Epithelial cell of alveolus of lung (primary cell): ENCODE results near the gene ACOT7. TPM values are rescaled to one million over a fixed set of nuclear protein-coding genes. Genes with fewer than 3 reads are reported as not detected.

ENCODE experiments used
- total RNA-seq: library from RNA; depleted of rRNA; stranded (reverse); fragments of >200 nt; gene quantifications from 2 replicates; pipeline ENCODE4 v1.2.1, GENCODE V29; 2015

The ACOT7 gene
- 36.4 and 66.1 TPM in 2 replicates for total RNA-seq

GRCh38 chr1:6393400-6394187, at the start of gene ACOT7:
ACOT7 (minus strand) TSS chr1:6393767; CDS start chr1:6393399, 368 bp downstream.

GRCh38 chr1:6424619-6425593, 31.3 kb upstream of the ACOT7 start, which contains the start of gene ESPN:
ESPN (plus strand) TSS chr1:6424776; CDS start chr1:6424956, 180 bp downstream.

GRCh38 chr1:6419804-6420453, 26.4 kb upstream of the ACOT7 start, which contains the start of gene HES2:
HES2 (minus strand) TSS chr1:6419919; CDS start chr1:6419820, 99 bp downstream.

GRCh38 chr1:6260961-6261614, 132.5 kb downstream of the ACOT7 start, which contains the start of gene GPR153:
GPR153 (minus strand) TSS chr1:6261098; CDS start chr1:6254905, 6,193 bp downstream.

GRCh38 chr1:6243993-6244392, 149.6 kb downstream of the ACOT7 start, which contains the start of gene HES3:
HES3 (plus strand) TSS chr1:6244179; CDS start chr1:6244366, 187 bp downstream.

Other genes with a start within 250 kb of the ACOT7 start
- gene CHD5, start 213.4 kb downstream of the ACOT7 start, total RNA-seq, result under 0.01 and 0.24 TPM in 2 replicates
- 143 and 226 TPM in 2 replicates for gene RPL22, start 194.2 kb downstream of the ACOT7 start, total RNA-seq
- 10.3 and 23.4 TPM in 2 replicates for gene RNF207, start 187.6 kb downstream of the ACOT7 start, total RNA-seq
- 42.0 and 58.6 TPM in 2 replicates for gene ICMT, start 157.8 kb downstream of the ACOT7 start, total RNA-seq
- not detected in 2 replicates for gene HES3, start 149.6 kb downstream of the ACOT7 start, total RNA-seq
- gene GPR153, start 132.7 kb downstream of the ACOT7 start, total RNA-seq, result 5.4 and 6.6 TPM in 2 replicates
- 0.08 and 5.0 TPM in 2 replicates for gene HES2, start 26.2 kb upstream of the ACOT7 start, total RNA-seq
- gene ESPN, start 31.0 kb upstream of the ACOT7 start, total RNA-seq, result 0.13 TPM in 1 of 2 replicates, not detected in the other
- gene TNFRSF25, start 72.4 kb upstream of the ACOT7 start, total RNA-seq, result 0.26 and 7.8 TPM in 2 replicates
- gene PLEKHG5, start 97.9 kb upstream of the ACOT7 start, total RNA-seq, result 5.3 and 15.7 TPM in 2 replicates
- gene NOL9, start 160.7 kb upstream of the ACOT7 start, total RNA-seq, result 13.2 and 18.0 TPM in 2 replicates
- gene TAS1R1, start 161.5 kb upstream of the ACOT7 start, total RNA-seq, result not detected in 2 replicates
- gene ZBTB48, start 186.2 kb upstream of the ACOT7 start, total RNA-seq, result 9.6 and 16.4 TPM in 2 replicates
- gene KLHL21, start 209.1 kb upstream of the ACOT7 start, total RNA-seq, result 32.7 and 35.9 TPM in 2 replicates
- 12.4 and 19.4 TPM in 2 replicates for gene PHF13, start 220.0 kb upstream of the ACOT7 start, total RNA-seq
- 22.4 and 36.2 TPM in 2 replicates for gene THAP3, start 231.1 kb upstream of the ACOT7 start, total RNA-seq